HFFc6 (cell line): Measurements from ENCODE around the gene CD59. TPM values are rescaled to one million over a fixed set of nuclear protein-coding genes. Genes with fewer than 3 reads are reported as not detected.
"Not testable (repeated sequence)": the region's sequence is repeated elsewhere in the genome, so short reads cannot be mapped to it uniquely, and the experiment has no call there.

Experiments used
- DNase-seq: peaks from one replicate; pipeline ENCODE4 v3.0.0-alpha.2; 2018
- H3K27ac Mint-ChIP-seq: 2 replicates; pipeline ENCODE4 v1.8.0; 2020; ENCODE audit warnings: mild to moderate bottlenecking, mixed read lengths
- H3K27me3 Mint-ChIP-seq: 2 replicates; pipeline ENCODE4 v1.8.0; 2021; ENCODE audit warnings: mild to moderate bottlenecking, moderate library complexity, mixed read lengths; ENCODE audit not compliant: insufficient read depth
- H3K36me3 Mint-ChIP-seq: 2 replicates; pipeline ENCODE4 v1.8.0; 2021; ENCODE audit warnings: low read depth, mixed read lengths
- H3K4me1 Mint-ChIP-seq: 2 replicates; pipeline ENCODE4 v1.8.0; 2020; ENCODE audit warnings: low read depth, mixed read lengths
- H3K4me3 Mint-ChIP-seq: 2 replicates; pipeline ENCODE4 v1.8.0; 2020; ENCODE audit warnings: mild to moderate bottlenecking, moderate library complexity, mixed read lengths
- H3K9me3 Mint-ChIP-seq: 2 replicates; pipeline ENCODE4 v1.8.0; 2020; ENCODE audit warnings: mild to moderate bottlenecking, mixed read lengths
- total RNA-seq, 6 experiments: library from RNA; stranded (reverse); fragmentation: NEBNext Ultra II Directional; extraction: Animal tissue kit (Norgen Biotek cat#: 25700); gene quantifications; 2 replicates in 1 of 6; 3 replicates in 5 of 6; pipeline ENCODE4 v1.2.3, GENCODE V29; 2021
- TF ChIP-seq, protein P1 (sequence below): fragments of 200-600 bp; sonication (generic); IDR thresholded peaks from 2 replicates; pipeline ENCODE4 v1.5.0; 2021; ENCODE audit warnings: antibody characterized with exemption, mild to moderate bottlenecking

The CD59 gene
- total RNA-seq, 6 experiments from 2014 or later = 1,095 to 1,408 (median 1,232) TPM

DNA sequence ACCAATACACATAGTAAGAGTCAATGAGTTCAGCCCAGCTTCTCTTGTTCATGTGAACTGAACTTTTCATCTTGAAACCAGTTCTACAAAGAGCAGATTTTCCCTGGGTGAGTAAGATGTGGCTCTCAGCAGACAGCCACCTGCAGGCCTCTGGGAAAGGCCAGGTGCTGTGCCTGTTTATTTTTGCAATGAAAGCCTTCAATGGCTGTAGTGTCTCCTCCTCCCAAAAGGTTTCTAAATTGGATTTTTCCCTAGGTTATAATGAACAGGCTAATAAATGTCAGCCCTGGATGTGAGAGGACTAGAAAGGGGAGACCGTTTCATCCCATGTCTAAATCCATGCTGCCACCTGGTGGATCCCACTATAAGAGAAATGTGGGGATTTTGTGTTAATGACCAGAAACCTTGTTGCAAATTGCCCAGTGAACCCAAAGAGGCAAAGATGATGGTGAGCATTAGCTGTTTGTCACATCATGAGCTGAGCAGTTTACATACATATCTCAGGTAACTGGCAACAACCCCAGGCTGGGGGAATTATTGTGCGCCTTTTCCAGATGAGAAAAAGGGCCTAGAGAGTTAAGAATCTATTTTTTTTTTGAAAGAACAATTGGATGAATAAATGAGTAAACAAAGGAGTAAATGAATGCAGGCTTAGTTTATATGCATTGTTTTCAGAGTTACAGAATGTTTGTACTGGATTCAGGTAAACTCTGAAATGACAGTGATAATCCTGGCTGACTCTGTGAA lies 48.3 kb downstream of the CD59 start:
- Mint-ChIP-seq H3K27me3 (peaks cover 6% of the 10 kb centered on the region; the same call in 1 of the 2 replicates), H3K4me3 (no peak overlapping the region), H3K27ac (peak overlapping the region; percentile 98), H3K9me3 (no peaks in the 10 kb centered on the region), H3K36me3 (peaks cover 12% of the 10 kb centered on the region), H3K4me1 (peaks cover 92% of the 10 kb centered on the region)
- peak; percentile 57 for DNase-seq
- TF ChIP-seq, protein P1, sequence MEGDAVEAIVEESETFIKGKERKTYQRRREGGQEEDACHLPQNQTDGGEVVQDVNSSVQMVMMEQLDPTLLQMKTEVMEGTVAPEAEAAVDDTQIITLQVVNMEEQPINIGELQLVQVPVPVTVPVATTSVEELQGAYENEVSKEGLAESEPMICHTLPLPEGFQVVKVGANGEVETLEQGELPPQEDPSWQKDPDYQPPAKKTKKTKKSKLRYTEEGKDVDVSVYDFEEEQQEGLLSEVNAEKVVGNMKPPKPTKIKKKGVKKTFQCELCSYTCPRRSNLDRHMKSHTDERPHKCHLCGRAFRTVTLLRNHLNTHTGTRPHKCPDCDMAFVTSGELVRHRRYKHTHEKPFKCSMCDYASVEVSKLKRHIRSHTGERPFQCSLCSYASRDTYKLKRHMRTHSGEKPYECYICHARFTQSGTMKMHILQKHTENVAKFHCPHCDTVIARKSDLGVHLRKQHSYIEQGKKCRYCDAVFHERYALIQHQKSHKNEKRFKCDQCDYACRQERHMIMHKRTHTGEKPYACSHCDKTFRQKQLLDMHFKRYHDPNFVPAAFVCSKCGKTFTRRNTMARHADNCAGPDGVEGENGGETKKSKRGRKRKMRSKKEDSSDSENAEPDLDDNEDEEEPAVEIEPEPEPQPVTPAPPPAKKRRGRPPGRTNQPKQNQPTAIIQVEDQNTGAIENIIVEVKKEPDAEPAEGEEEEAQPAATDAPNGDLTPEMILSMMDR = peak; percentile 93

DNA sequence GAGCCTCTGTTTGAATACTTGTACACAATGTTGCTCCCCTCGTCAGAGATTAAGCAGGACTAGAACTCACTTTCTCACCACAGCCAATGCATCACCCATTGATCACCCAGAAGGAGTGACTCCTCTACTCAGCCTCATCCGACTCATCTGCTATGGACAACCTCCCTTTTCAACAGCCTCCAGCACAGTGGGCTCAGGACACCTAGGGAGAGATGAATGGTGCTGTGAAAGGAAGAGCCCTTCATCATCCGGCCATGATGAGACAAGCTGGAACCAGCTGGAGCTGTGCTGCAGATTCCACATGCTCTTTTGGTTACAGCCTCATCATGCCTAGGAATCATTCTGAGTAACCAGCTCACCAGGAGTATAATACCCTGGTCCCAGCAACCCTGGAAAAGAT lies 51.1 kb downstream of the CD59 start:
- TF ChIP-seq, protein P1 = no peak
- H3K27ac Mint-ChIP-seq = peak overlapping the region; percentile 52
- peaks cover 20% of the 10 kb centered on the region for H3K36me3 Mint-ChIP-seq
- H3K9me3 Mint-ChIP-seq = no peaks in the 10 kb centered on the region
- H3K4me3 Mint-ChIP-seq = no peak overlapping the region
- peak; percentile 18 for DNase-seq
- H3K27me3 Mint-ChIP-seq = peaks cover 4% of the 10 kb centered on the region
- peaks cover 78% of the 10 kb centered on the region for H3K4me1 Mint-ChIP-seq

DNA sequence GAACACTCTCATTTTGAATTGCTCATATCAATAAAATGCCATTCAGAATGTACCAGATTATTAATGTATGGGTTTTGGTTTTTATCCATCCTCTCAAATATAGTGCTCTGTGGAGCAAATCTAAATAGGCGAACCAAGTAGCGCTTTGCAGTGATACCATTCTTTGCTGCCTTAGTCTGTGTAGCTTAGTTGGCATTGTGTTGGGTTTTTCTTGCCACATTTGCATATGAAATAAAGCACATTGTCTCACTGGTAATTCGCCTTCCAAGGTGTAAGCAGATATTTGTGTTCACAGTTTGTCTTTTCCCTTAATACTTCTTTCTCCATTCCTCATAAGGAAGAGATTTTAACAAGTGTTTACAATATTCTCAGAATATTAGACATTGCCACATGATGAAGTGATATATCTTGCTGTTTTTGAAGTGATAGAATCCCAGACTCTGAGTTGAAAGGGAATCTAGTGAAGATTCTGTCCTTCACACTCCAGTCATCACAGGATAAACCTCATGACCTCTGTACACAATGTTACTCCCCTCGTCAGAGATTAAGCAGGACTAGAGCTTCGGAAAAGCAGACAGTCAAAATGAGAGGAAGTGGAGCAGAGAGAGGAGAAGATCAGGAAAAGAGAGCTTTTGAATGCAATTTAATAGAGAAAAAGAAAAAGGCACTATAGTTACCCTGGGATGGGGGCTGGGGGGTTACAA lies 52.1 kb downstream of the CD59 start:
- H3K27me3 Mint-ChIP-seq = peaks cover 4% of the 10 kb centered on the region
- DNase-seq = no peak
- TF ChIP-seq, protein P1 = no peak
- peaks cover 24% of the 10 kb centered on the region for H3K36me3 Mint-ChIP-seq
- H3K4me1 Mint-ChIP-seq = peaks cover 68% of the 10 kb centered on the region
- no peaks in the 10 kb centered on the region for H3K9me3 Mint-ChIP-seq
- H3K4me3 Mint-ChIP-seq = no peak overlapping the region
- H3K27ac Mint-ChIP-seq = peak overlapping the region; percentile 67; the same call in 1 of the 2 replicates

DNA sequence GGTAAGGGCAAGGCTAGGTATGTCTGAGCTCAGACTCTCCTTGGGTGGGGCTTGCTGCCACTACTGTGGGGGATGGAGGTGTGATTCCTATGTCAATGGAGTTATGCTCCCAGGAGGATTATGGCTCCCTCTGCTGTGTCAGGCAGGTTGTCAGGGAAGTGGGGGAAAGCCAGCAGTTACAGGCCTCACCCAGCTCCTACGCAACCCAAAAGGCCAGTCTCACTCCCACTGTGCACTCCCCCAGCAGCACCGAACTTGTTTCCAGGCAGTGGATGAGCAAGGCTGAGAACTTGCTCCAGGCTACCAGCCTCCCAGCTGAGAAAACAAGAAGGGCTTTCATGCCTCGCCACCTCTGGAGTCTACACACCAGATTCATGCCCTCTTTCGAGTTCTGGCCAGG lies 53.8 kb downstream of the CD59 start:
- DNase-seq = no peak
- Mint-ChIP-seq H3K27ac (peak overlapping the region; percentile 23; the same call in 1 of the 2 replicates), H3K36me3 (peaks cover 37% of the 10 kb centered on the region), H3K4me3 (no peak overlapping the region), H3K4me1 (peaks cover 57% of the 10 kb centered on the region), H3K27me3 (peaks cover 4% of the 10 kb centered on the region), H3K9me3 (peaks cover 9% of the 10 kb centered on the region)
- TF ChIP-seq, protein P1 = peak; percentile 56

DNA sequence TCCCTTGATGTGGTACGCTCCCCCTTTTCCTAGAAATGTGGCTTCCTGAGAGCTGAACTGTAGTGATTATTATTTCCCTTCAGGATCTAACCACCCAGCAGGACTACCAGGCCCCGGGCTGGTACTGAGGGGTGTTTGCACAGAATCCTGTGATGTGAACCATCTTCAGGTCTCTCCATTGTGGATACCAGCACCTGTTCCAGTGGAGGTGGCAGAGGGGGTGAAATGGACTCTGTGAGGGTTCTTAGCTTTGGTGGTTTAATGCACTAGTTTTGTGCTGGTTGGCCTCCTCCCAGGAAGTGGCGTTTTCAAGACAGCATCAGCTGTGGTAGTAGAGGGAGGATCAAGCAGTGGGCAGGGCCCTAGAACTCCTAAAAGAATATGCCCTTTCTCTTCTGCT lies 54.2 kb downstream of the CD59 start:
- H3K4me1 Mint-ChIP-seq = peaks cover 55% of the 10 kb centered on the region
- no peak for DNase-seq
- H3K36me3 Mint-ChIP-seq = peaks cover 38% of the 10 kb centered on the region
- H3K27me3 Mint-ChIP-seq = peaks cover 4% of the 10 kb centered on the region
- peak overlapping the region; percentile 18; the same call in 1 of the 2 replicates for H3K27ac Mint-ChIP-seq
- H3K4me3 Mint-ChIP-seq = no peak overlapping the region
- TF ChIP-seq, protein P1 = no peak
- peaks cover 13% of the 10 kb centered on the region for H3K9me3 Mint-ChIP-seq

DNA sequence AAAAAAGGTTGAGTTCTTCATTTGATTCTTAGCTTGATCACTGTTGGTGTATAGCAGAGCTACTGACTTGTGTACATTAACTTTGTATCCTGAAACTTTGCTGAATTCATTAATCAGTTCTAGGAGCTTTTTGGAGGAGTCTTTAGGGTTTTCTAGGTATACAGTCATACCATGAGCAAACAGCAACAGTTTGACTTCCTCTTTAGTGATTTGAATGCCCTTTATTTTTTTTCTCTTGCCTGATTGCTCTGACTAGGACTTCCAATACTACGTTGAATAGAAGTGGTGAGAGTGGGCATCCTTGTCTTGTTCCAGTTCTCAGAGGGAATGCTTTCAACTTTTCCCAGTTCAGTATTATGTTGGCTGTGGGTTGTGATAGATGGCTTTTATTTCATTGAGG lies 57.6 kb downstream of the CD59 start:
- H3K27ac Mint-ChIP-seq, DNase-seq, H3K27me3 Mint-ChIP-seq, H3K4me3 Mint-ChIP-seq: not testable (repeated sequence)
- Mint-ChIP-seq H3K4me1 (peaks cover 37% of the 10 kb centered on the region), H3K9me3 (peaks cover 13% of the 10 kb centered on the region), H3K36me3 (peaks cover 45% of the 10 kb centered on the region)
